Dermis blood vessel endothelial cell (primary cell): ENCODE data around the gene KCNQ1. TPM values are rescaled to one million over a fixed set of nuclear protein-coding genes. Genes with fewer than 3 reads are reported as not detected.

ENCODE experiments used
- DNase-seq: peaks from one replicate; pipeline ENCODE4 v3.0.0; 2010
- total RNA-seq: library from RNA; depleted of rRNA; stranded (reverse); fragments of >200 nt; gene quantifications from 2 replicates; pipeline ENCODE4 v1.2.3, GENCODE V29; 2014

KCNQ1 gene
- total RNA-seq, 1 donor from 2014 or later = 0.34 TPM

DNA sequence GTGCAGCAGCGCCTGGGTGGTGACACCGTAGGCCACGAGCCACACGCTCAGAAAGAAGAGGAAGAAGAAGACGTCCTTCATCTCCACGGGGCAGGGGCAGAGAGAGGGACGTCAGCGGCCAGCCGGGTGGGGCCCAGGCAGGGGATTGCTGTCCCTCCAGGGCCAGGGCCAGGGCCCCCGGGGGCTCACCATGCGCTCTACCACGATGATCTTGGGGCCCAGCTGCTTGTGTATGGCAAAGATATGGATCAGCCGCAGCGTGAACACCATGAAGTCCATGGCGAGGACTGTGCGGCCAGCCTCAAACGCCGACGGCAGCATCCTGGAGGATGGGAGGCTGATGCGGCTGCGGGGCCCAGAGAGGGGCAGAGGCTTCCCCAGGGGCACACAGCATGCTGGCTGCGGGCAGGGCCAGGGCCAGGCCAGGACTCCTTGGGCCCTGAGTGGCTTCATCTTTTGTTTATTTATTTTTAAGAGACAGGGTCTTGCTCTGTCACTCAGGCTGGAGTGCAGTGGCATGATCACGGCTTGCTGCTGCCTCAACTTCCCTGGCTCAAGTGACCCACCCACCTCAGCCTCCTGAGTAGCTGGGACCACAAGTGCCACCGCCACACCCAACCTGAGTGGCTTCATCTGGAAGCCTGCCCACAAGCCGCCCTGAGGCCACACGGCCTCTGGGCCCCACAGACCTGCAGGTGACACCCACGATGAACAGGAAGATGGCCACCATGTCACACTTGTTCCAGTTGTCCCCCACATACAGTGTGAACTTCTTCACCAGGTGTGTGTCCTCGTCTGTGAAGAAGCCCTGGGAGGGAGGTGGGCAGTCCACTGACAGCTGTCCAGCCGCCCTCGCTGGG, 33.1 kb upstream of the KCNQ1 start:
- DNase-seq = no peak

DNA sequence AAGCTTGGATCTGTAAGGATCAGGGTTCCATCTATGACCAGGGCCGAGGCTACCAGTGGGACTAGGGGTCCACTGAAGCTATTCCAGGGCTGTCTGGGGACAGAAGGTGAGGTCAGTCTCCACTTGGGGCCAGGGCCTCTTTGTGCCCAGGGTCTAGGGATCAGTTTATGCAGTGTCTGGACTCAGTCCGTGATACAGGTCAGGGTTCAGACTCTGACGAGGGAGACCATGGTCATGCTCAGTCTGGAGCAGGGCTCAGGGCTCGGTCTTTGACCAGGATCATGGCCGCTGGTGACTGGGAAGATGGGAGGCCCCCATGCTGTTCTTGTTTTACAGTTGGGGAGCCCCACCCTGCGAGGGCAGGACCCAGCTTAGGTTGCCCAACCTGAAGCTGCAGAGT, 32.5 kb upstream of the KCNQ1 start:
- no peak for DNase-seq

DNA sequence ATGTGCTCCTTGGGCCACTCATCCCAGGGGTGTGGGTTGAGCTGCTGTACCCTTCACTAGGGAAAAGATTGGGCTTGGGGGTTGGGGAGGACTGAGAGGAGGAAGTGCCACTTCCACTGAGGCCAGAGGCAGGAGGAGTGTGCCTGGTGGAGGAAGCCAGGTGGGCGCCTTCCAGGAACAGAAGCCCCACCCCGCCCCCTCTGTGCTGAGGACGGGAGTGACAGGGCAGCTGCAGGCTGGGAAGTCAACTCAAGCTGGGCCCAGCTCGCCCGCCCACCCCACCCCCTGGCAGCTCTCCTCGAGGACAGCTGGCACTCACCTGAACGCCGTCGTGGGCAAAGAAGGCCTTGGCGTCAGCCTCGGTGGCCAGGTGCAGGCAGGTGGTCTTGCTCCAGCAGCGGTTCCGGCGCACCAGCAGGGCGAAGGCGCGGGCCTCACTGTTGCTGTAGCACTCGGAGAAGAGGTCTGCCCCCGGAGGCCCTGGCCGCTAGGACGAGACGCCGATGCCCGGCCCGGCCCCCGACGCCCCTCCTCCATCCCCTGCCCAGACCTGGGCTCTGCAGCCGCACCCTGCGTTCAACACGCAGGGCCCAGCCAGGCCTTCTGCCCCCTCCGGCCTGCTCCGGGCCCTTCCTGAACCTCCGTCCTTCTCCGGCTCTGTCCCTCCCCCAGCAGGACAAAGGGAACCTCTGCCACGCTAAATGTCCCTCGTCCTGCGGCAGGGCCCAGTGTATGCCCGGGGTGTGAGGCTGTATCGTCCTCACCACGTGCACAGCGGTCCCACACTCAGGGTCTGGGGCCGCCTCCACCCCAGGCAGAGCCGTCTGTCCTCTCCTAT, 30.8 kb upstream of the KCNQ1 start:
- no peak for DNase-seq

DNA sequence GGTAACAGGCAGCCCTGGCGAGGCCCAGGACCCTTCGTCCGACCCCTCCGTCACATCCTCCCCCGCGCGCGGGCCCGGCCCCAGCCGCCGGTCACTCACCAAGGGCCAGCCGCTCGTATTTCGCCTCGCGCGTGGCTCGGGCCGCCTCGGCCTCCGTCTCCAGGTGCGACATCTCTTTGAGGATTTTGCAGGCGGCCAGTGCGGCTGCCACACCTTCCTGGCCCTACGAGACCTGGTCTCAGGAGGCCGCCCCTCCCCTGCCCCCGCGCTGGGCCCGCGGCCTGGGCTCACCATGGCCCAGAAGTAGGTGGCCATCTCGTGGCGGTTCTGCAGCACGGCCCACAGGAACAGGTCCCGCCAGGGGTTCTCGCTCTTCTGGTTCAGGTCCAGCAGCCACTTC, 30.2 kb upstream of the KCNQ1 start:
- DNase-seq = no peak

DNA sequence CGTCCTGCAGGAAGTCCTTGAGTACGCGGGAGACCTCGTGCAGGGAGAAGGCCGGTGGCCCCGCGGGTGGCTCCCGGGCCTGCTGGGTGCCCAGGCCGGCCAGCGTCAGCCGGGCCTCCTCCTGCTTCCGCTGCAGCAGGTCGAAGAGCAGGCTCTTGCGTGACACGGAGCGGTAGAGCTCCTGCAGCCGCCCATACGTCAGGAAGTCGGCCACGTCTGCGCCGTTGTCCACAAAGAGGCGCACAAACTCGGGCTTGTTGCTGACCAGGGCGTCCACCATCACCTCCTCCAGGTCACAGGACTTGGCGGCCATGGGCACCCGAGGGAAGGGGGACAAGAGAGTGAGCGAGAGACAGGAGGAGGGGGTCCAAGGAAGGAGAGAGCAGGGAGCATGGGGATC, 29.6 kb upstream of the KCNQ1 start:
- no peak for DNase-seq

DNA sequence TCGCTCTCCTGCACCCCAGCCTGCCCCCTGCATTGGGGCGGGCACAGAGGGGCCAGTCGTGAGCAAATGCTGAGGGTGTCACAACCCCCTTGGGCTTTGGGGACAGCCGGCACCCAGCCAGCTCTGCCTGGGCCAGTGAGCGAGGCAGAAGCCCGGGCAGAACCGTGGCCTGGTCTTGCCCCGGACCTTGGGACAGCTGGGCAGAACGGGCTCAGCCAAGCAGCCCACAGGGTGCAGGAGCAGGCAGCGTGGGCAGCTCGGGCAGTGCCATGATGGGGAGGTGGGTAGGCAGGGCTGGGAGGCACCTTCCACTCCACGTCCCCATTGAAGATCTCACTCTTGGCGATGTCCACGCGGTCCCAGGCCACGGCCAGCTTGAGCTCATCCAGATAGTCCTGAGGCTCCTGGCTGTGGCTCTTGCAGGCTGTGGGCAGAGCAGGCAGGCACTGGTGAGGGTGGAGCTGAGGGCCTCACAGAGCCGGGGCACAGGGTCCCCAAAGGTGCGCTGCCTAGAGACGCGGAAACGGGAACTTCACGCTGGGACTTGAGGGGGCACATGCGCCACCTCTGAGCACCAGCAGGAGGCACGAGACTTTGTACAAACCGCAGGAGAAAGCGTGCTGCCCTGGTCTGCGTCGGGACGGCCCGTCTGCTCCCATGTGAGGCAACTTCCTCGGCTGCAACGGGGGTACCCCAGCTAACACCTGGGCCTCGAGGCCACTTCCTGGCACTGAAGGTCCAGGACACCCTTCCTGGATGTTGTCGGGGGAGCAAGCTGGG, 29.0 kb upstream of the KCNQ1 start:
- no peak for DNase-seq

DNA sequence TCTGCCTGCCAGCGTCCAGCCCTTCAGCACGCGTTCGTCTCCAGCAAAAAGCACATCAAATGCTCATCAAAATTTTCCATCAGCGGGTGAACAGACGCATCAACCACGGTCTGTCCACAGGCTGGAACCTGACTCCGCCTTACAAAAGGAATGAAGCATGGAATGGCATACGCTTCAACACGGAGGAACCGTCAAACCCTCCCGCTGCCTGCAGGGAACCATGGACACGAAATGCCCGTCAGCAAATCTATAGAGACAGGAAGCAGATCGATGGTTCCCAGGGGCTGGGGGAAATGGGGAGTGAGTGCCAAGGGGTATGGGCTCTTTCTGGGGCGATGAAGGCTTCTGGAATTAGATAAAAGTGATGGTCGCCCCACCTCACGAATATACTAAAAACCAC, 28.0 kb upstream of the KCNQ1 start:
- DNase-seq = no peak

DNA sequence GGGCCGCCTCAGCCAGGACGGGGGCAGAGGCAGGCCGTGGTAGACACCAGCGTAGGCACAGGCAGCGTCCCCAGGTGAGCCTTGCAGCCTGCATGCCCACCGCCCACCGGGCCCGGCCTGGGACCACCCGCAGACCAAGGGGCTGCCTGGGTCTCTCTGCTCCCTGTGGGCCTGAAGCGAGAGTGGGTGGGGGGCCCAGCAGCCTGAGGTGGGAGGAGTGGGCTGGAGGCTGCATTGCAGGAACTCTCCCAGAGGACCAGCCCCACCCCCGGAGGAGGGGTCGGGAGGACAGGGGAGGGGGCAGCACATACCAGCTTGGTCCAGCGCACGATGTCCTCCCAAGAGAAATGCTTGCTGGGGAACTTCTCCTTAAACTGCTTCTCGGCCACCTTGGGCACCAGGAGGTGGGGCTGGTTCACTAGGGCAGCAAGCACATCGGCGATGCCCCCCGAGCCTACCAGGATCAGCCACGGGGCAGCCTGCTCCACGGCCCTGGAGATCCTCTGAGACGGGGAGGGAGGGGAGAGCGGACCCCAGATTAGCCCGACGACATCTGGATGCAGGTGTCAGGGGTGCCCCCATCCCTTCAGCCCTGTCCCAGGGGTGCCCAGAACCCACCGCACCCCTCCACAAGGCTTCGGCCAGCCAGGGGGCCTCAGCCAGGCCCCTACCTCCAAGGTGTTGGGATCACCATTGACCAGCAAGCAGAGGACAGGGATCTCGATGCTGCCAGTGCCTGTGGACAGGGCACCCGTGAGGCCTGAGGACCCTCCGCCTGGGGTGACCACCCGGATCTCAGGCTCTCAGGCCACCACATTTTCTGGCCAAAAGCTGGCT, 26.7 kb upstream of the KCNQ1 start:
- no peak for DNase-seq

DNA sequence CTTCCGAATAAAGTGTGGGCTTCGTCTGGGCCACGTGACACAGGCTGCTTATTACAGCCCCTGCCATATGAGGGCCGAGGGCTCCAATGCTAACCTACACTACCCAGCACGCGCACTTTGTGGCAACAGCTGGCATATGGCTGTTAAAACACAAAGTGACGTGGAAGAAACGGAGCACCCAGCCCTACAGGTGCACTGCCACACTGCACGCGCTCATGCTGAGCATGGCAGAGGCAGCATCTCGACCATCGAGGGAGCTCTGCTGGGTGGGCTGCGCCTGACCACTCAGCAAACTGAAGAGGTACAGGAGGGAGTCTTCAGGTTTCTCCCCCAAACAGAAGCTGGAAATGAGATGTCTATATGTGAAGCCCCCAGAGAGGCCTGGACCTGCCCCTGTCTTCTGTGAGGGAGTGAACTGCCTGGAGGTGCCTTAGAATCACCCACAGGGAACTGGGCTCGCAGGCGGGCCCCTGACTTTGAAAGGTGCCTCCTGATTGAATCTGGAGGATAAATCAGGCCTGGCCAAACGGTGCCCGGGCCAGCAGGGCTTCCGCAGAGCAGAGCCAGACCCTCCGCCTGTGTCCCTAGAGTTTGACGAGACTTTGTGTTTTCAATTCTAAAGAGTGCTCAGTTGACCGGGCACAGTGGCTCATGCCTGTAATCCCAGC, 26.0 kb upstream of the KCNQ1 start:
- DNase-seq = no peak

DNA sequence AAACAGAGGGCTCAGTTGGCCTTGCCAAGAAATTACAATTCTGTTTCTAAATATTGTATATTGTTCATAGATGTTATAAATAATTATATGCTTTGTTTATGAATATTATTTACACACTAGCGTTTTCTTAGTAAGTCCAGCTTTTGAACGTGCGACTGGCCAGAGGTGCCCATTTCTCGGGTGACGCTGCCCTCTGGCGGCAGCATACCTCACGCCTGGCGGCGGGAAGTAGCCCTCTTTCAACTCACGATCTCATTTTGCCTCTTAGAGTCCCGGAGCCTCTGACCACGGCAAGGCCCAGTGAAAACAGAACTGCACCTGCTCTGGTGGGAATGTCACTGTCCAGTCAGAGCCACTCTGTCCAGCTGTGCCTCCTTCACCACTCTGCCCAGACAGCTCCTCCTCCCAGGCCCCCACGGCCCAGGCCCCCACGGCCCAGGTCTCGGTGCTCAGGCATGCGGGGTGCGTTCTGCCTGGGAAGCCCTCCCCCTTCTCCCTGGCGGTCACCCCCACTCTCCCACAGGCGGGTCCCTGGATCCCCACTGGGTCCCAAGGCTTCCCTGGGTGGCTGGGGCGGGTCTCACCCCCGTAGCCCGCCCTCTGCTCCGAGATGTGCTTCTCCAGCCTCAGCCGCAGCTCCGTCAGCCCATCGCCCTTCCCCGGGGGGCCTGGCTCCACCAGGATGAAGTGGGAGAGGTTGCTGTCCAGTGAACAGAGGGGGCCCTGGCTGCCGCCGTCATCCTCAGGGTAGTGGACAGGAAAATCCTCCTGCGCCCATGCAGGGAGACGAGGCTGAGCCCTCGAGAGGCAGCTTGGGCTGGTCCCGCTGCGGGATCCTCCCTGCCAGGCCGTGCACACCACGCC, 24.9 kb upstream of the KCNQ1 start:
- peak; percentile 87 for DNase-seq

DNA sequence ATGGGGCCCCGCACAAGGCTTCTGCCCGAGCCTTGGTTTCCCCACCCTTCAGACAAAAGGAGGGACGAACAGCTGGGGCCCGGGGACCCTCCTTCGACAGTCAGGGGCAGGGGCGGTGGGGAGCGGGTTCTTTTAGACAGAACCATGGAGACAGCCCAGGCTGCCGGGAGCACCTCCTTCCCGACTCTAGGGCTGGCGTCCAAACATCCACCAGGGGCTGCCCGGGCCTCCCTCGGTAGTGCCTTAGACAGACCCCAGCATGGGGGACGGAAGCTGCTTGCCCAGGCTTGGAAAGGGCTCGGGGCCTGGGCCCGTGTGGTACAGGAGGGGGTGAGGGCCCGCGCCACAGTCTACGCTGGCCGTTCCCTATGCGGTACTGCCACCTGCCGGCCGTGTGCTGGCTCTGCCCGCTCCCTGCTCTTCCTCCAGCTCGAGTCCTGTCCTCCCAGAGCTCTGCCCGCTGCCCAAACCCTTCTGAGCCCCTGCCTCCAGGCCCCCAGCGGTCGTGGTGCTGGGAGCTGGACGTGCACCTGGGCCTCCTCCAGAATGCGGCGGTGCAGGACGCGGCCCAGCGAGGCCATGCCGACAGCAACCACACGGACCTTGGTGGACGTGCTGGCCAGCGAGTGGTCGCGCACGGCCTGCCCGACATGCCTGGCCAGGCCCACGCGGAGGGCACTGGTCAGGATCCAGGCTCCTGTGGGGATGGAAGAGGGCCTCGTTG, 24.1 kb upstream of the KCNQ1 start:
- peak; percentile 82 for DNase-seq

DNA sequence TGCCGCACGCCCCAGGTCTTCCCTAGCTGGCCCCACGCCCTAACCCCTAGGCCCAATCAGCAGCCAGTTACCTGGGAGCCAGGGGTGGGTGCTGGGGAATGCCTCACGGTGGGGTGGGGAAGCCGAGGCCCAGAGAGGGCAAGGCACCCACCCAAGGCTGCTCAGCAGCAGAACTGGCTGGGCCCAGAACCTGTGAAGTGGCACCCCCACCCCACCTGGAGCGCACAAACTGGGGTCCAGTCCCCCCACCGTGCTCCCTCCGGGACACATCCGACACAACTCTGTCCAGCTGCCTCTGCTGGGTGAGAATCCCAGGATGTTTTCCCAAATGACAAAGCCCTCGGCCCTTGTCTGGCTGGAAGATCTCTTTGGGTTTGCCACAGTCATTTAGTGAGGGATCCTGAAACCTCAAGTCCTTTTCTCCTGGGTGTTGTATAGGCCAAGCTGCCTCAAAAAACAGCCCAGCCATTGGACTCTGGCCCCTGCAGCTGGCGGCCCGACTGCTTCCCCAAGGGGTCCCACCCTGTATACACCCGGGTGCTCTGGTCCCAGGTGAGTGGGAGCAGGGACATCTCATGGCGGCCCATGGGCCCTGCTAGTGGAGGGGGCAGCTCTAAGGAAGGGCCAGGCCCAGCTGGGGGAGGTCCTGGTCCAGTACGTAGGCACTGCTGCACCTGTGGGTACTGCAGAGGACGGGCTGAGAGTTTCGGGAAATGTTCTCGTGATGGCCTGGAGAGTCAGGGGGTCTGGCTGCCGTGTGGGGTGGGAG, 23.4 kb upstream of the KCNQ1 start:
- DNase-seq = no peak

DNA sequence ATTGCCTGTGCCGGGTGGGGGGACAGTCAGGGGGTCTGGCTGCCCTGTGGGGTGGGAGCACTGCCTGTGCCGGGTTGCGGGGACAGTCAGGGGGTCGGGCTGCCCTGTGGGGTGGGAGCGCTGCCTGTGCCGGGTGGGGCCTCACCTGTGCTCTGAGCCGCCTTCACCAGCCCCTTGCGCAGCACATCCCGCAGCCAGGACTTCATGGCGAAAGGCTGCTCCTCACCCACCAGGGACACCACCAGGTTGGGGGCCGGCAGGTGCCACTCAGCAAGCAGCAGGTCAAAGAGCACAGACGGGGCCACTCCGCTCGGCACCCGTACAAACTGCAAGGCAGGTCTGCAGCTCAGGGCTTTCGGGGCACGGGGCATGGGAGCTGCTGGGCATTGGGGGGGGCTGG, 22.8 kb upstream of the KCNQ1 start:
- DNase-seq = no peak

DNA sequence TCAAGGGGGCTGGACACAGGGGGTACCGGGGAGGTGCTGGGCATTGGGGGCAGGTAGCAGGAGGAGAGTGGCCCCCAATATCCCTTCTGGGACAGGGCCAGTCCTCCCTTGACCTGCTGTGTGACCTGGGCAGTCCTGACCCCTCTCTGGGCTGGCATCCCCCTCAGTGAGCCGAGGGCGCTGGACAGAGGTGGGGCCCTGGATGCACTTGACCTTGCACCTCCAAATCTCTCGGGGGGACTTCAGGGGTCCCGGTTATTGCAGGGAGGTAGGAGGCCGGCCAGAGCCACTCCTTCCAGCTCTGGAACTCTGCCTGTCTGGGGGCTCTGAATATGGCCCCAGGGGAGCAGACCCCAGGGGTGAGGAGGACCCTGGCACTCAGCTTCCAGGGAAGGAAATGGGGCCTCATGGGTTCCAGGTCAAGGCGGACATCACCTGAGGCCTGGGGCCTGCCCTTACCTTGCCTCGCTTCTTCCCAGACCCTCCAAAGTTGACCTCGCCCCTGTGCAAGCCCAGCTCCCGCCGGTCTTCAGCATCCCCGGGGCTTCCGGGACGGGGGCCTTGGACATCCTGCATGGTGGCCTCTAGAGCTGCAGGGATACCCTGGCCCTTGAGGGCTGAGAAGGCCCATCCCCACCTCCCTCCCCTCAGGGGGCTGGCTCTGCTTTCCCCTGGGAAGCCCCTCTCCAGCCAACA, 22.2 kb upstream of the KCNQ1 start:
- DNase-seq = no peak

DNA sequence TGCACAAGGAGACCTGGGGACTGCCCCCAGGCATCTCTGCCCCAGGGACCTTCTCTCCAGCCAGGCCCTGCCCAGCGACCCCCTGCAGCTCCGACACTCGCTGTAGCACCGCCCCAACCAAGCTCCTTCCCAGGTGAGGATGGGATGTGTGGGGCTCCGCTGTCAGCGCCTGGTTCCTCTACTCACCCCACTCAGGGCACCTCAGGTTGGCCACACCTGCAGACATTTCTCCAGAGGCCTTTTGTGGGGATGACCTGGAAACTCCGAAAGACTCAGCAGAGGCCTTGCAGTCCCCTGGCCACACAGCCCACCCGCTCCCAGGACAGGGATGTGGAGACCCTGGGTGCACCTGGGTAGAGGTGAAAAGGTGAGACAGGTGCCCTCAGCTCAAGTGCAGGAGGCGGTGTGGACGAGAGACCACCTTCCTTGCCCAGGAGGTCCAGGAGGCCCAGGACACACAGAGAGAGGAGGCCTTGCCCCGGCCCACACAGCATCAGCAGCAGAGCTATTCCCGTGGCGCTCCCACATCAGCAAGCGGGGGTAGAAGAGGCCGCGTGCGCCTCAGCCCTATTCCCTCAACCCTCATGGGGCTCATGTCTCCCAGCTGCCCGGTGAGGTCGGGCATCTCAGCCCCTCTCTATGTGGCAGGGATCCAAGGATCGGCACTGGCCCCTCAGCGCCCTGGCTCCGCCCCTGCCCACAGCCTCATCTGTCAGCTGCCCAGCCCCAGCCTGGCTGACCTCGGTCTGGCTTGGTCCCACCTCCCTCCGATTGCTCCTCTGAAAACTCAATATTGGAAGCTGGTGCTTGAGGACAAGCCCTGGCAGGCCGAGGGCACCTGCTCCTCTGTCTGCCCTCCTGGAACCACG, 21.4 kb upstream of the KCNQ1 start:
- DNase-seq = no peak

DNA sequence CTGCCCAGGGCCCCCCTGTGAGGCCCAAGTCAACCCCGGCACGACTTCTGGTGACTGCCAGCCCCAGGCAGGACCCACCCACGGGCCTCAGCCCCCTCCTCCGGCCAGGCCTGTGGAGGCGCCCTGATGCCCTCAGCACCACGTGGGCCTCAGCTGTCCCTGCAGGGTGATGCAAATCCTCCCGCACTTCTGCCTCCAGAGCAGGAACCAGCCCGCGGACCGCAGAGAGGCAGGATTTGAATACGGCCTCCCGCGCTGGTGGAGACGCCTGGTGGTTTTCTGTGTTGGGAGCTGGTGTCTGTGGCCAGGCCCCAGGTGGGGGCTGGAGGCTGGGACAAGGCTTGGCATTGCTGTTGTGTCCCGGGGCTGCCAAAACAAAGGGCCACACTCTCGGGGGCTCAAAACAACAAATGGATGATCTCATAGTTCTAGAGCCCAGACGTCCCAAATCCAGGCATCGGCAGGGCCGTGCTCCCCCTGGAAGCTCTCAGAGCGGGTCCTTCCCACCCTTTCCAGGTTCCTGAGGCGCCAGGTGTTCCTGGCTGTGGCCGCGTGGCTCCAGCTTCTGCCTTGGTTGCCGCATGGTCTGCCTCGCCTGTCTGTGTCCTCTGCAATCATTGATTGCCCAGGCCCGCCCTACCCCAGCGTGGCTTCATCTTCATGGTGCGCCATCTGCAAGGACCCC, 19.9 kb upstream of the KCNQ1 start:
- no peak for DNase-seq

DNA sequence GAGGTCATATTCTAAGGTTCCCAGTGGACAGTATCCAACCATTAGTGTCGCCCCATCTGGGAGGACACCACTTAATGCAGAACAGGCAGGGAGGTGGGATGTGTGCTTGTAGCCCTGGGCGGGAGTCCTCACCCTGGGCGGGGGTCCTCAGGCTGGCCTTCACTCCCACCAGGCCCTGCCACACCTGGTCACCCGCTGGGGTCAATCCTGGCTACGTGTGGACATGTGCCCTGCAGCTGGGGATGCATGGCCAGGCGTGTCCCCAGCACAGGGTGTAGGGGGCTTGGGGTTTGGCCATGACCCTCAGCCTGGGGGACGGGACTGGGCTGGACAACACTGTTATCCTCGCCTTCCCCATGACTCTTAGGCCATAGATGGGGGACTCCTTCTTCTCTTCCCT, 19.3 kb upstream of the KCNQ1 start:
- no peak for DNase-seq
